SK-MEL-5 (cell line): ENCODE measurements around the gene BID. TPM values are rescaled to one million over a fixed set of nuclear protein-coding genes. Genes with fewer than 3 reads are reported as not detected.

Source experiments
- DNase-seq: peaks from one replicate; pipeline ENCODE4 v3.0.0-alpha.2; 2016; ENCODE audit warnings: low read depth, low spot score
- in situ Hi-C: cut with HindIII; loops from 2 replicates; pipeline ENCODE4 v1.10.0; 2016; ENCODE audit warnings: low sequenced_read_pairs, high pct_unique_total_duplicates, low pct_unique_long_range_greater_than_20kb
- polyA plus RNA-seq, 2 experiments: library from polyadenylated mRNA; depleted of rRNA; stranded (reverse); fragments of >200 nt; gene quantifications; 2 replicates each; pipeline ENCODE4 v1.2.3, GENCODE V29; 2015
- total RNA-seq: library from RNA; depleted of rRNA; stranded (reverse); fragments of >200 nt; shearing (Covaris generic); gene quantifications from 2 replicates; pipeline ENCODE4 v1.2.3, GENCODE V29; 2014; rRNA removed

BID gene
- total RNA-seq = 62.1 and 81.7 TPM in 2 replicates
- 97.0 and 98.0 TPM in 2 replicates for polyA plus RNA-seq (2015; cell fraction: cytosol; rRNA removed)
- 13.8 and 19.3 TPM in 2 replicates for polyA plus RNA-seq (2015; cell fraction: nucleus; rRNA removed)

DNA sequence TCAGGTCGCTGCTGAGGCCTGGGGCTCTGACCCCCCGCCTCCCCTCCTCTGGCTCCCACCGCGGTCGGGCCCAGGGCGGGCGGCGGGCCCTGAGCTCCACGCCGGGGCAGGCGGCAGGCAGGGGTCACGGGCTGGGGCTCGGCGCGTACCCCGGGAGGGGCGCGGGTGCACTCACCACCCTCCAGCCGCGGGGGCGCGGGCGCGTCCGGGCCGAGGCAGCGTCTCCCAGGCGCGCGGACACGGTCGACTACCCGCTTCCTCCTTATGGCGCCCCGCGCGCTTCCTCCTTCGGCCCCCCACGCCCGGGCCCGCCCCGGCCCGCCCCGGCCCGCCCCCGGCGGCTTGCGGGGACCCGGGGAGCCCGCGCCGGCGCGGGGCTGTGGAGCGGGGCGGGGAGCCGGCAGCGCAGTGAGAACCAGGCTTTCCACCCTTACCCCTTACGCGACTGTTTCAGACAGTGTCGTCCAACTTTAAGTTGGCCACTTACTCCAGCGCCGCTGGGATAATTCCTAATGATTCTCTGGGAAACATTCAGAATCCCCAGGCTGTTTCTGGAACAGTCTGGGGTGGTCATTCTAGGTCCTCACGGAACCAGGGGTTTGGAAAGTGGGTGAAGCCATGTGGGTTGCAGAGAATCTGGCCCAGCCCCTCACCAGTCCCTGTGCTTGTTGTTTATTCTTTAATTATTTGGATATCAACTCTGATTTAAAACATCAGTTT, at the start of gene BID:
TSS of gene BID (minus strand) at position 264 of the 720 bp plus-strand sequence. CDS start 24,353 bp downstream, outside the sequence.
- in situ Hi-C loops = no loop called here
- DNase-seq = no peak

DNA sequence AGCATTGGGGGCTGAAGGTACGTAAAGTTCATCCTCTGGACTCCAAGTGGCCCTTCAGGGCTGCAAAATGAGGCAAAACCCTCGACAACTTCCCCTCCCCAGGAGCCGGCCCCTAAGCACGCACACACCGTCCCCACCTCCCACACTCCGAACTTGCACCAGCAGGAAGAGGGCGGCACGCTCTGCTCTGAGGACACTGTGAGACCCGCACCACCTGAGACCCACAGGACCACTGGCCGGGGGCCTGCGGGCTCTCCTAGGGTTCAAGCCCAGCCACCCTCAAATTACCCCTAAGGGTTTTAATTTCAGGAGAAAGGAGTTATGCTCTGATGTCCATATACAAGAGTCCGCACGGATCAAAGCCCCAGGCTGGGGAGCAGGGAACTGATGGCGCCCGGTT, 49.7 kb upstream of the BID start:
- no peak for DNase-seq
- in situ Hi-C loops = no loop called here

DNA sequence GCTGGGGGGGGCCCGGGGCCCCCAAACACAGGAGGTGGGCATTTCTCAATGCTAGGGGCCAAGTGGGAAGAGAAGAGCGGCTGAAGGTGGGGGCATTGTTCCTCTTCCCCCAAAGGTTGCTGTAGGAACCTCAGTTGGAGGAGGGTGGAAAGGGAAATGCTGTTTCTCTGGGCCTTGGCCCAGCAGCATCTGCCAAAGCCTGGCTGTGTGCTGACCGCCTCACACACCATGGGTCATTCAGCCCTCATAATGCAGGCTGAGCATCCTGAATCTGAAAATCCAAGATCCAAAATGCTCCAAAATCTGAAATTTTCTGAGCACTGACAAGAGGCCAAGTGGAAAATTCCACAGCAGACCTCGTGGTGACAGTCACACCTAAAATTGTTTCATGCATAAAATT, 49.0 kb upstream of the BID start:
- in situ Hi-C loops = no loop called here
- DNase-seq = no peak

DNA sequence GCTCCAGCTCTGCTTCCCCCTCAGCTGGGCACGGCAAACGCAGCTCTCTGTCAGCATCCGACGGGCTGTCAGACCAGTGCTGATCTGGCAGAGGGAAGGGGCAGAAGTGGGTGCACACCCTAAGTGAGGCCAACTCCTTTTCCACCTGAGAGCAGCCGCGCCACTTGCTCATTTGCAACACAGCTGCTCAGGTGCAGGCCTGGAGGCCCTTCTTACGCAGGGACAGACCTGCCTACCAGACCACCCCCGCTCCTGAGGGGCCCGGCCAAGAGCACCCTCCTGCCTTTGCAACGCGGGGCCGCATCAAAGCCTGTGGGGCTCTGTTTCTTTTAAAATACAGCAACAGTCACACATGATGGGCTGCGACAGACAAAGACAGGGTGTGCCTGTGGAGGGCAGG, 47.8 kb upstream of the BID start:
- in situ Hi-C loops = no loop called here
- DNase-seq = no peak

DNA sequence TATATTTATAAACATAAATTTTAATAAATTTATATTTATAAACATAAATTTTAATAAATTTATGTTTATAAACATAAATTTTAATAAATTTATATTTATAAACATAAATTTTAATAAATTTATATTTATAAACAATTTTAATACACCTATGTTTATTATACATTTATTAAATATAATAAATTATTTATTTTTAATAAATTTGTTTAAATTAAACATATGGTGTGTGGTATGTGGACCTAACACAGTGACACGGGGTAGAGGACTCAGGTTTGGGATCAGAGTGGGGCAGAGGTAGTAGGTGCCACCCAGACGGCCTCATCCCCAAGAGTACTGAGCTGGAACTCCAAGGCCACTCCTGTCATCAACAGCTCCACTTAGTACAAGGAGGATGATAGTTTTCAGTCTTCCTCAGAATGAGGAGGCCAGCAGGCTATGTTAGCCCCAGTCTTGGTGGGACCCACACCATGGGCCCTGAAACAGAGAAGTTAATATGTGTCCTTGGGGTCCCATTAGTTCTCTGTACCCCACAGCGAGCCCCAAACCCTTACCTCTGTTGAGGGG, 46.7 kb upstream of the BID start:
- in situ Hi-C loops = no loop called here
- DNase-seq = no peak

DNA sequence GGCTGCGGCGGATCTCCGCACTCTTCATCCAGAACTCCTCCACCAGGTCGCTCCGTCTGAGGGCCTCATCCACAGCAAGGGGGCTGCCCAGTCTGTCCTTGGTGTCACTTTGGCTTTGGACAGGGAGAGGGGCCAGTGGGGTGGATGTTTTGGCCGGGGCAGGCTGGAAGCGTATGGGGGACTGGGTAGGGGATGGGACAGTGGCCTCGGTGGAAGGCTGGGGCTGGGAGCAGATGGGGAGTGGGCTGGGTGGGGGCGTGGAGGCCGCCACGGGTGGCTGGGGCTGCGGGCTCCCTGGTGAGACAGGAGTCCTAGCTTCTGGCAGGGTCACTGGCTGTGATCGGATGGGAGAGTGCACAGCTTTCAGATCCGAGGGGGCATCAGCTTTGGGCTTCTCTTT, 44.4 kb upstream of the BID start:
- in situ Hi-C loops = no loop called here
- no peak for DNase-seq

DNA sequence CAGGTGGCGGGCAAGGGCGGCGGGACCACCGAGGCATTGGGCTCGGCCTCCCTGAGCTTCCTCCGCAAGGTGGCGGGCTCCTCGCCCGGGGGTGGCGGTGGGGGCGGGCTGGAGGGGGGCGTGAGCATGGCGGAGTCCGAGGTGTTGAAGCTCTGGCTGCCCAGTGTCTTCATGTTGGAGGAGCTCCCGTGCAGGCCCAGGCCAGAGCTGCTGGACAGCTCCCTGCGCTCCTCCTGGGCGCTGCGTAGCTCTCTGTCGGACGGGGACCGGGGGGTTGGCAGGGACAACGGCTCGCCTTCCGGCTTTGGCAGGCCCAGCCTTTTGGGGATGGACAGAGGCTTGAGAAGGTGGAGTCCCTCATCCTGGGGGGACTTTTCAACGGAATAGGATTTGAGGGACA, 43.9 kb upstream of the BID start:
- in situ Hi-C loops = no loop called here
- DNase-seq = no peak

DNA sequence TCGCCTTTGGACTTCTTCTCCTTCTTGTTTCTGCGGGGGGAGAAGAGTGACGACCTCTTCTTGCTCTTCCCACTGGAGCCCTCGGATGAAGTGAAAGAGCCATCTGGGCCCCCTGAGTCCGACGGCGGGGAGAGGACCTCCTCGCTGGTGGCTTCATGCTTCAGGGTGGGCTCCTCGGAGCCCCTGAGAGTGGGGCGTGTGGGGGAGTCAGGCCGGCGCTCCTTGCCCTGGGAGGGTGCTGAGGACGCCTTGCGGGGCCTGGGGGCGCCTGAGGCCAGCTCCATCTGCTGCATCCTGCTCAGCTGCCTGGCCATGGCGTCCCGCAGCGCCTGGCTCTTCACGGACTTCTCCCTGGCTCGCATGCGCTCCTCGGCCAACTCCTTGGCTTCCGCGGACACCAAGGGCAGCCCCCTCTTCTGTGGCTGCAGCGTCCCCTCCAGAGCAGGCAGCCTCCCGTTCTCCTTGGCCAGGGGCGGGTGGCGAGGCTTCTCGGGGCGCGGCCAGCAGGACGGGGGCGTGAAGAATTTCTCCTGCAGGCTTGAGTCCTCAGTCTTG, 43.3 kb upstream of the BID start:
- no peak for DNase-seq
- in situ Hi-C loops = no loop called here

DNA sequence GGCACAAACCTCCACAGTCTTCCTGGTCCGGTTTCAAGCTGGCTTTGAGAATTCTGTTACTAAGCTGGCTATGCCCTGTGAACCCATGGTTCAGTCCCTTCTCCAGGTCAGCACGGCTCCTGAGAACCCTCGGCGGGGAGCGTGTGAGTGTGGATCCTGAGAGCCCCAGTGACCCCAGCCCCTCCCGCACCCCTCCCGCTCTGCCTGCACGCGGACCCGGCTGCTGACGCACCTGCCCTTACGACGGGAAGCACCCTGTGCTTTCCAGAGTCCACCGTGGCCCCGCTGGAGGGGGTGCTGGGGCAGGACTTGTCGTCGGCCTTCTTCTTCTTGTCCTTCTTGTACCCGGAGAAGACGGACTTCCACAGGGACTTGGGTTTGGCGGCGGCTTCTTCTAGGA, 42.8 kb upstream of the BID start:
- in situ Hi-C loops = no loop called here
- no peak for DNase-seq

DNA sequence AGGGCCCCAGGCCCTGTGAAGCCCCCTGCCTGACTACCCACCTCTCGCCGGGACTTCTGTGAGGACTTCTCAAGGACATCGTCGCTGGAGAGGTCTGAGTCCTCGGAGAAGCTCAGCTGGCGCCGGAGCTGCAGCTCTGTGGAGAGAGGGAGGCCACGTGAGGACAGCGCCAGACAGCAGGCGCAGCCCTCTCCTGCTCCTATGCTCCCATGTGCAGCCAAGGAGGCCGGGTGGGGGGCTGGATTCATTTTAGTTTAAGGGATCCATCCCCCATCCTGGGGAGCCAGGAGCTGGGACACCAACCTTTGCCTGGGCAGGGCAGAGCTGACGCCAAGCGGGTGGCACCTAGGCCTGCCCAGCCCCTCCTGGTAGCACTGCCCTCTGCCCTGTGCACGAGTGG, 42.4 kb upstream of the BID start:
- DNase-seq = no peak
- in situ Hi-C loops = no loop called here

DNA sequence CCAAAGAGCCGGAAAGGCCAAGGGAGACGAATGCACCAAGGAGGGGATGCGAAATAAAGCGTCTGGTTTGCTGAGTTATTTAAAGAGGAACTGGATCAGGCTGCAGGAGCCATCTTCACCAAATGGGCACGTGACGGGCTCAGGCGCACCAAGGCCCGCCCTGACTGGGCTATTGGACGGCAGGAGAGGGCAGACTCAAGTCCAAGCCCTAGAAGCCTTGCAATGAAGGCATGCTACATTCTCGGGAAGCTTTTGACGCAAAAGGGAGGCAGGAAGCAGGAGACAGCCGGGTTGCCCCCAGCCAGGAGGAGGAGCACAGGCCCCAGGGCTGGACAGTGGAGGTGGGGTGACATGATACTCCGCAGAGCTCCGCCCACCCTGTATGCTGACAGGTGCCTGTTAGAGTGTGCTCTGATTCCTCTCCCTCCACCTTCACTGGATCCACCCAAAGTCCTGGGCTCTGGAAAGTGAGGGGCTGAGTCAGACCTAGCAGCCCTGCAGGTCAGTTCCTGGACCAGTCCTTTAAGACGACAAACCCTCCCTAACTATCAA, 41.5 kb upstream of the BID start:
- in situ Hi-C loops = no loop called here
- DNase-seq = no peak

DNA sequence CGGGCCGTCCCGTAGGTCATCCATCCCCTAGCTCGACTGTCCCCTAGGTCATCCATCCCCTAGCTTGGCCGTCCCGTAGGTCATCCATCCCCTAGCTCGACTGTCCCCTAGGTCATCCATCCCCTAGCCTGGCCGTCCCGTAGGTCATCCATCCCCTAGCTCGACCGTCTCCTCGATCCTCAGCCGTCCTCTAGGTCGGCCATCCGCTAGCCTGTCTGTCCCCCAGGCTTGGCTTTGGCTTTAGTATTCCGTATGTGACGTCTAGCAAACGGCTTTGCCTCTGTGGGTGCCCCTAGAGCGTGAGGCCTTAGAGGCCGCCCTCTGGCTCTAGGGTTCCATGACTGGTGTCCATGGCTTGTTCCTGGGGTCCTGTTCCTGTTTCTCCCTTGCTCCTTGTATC, 40.6 kb upstream of the BID start:
- no peak for DNase-seq
- in situ Hi-C loops = no loop called here

DNA sequence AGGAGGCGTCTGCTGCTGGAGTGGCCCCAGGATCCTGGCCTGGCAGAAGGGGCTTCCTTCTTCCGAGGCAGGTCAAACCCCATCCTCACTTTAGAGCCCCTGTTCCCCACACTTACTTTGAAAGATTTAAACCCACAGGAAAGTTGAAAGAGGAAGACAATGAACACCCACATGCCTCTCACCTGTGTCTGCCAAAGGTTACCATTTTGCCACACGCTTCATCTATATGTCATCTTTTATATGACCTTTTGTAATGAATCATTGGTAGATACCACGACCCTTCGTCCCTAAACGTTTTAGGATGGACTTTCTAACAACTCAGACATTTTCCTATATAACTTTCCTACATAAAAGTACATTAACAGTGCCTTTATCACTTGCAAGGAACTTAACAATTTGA, 39.8 kb upstream of the BID start:
- in situ Hi-C loops = no loop called here
- DNase-seq = no peak

DNA sequence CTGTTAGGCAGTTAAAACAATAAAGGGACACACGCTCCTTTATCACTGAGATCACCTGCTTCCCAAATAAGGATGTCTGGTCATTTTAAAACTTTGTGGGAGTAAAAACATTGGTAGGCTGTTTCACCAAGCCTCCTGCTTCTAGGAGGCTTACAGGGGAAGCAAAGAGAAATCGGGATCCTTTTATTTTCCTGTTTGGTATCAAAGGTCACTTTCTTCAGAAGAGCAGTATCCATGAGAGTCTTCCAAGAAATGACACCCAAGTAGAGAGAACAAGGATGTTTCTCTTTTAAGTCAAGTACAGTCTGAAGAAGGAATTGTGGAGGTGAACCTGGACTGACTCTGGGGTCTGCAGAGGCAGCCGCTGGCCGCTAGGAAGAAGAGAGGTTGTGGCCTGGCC, 36.9 kb upstream of the BID start:
- in situ Hi-C loops = no loop called here
- DNase-seq = no peak

DNA sequence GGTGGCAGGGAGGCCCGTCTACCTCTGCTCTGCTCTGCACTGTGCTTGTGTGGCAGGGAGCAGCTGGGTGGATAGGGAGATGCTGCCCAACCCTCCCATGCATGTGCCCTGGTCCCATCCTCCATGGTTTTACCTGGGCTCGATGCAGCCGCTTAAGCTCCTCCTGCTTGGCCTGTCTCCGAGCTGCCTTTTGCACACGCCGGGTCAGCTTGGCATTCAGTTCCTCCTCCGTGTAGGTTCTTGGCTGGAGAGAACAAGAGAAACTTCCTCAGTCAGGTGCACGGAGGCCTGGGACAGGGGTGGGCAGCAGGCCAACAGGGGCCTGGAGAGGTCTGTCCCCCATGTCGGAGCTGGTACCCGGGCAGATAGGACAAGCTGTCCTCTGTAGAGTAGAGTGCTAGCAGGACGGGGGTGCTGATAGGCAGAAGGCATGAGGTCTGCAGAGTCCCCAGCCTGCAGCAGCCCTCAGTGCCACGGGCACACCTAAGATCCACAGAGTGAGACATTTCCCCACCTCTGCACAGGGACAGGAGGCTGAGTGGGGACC, 36.4 kb upstream of the BID start:
- no peak for DNase-seq

DNA sequence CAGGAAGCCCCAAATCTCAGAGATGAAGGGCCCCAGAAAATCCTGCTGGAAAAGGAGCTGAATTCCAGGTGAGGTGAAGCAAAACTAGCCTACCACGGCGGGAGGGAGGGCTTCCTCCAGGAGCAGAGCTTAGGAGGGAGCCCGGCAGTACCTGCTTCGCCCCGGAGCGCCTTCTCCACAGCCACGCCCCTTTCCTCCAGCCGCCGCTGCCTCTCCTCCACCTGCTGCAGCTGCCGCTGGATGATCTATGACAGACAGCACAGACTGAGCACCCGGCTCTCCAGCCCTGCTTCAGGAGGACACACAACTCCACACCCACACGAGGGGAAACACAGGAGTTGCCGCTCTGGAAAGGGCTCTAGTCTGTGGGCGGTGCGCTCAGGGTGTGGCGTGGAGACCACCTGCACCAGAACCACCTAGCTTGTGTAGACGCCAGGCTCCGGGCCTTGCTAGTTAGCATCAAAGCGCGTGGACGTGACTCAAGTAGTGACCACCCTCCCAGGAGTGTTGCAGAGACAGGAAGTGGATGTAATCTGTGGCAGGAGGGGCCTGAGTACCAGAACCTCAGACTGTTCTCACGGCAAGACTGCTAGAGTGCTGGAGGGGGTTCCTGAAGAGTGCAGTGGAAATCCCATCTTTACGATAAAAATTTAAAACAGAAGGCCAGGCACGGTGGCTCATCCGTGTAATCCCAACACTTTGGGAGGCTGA, 34.6 kb upstream of the BID start:
- DNase-seq = no peak
- in situ Hi-C loops = no loop called here

More for the DNA sequence above, 36.4 kb upstream of the BID start:
- in situ Hi-C loops = no loop called here

DNA sequence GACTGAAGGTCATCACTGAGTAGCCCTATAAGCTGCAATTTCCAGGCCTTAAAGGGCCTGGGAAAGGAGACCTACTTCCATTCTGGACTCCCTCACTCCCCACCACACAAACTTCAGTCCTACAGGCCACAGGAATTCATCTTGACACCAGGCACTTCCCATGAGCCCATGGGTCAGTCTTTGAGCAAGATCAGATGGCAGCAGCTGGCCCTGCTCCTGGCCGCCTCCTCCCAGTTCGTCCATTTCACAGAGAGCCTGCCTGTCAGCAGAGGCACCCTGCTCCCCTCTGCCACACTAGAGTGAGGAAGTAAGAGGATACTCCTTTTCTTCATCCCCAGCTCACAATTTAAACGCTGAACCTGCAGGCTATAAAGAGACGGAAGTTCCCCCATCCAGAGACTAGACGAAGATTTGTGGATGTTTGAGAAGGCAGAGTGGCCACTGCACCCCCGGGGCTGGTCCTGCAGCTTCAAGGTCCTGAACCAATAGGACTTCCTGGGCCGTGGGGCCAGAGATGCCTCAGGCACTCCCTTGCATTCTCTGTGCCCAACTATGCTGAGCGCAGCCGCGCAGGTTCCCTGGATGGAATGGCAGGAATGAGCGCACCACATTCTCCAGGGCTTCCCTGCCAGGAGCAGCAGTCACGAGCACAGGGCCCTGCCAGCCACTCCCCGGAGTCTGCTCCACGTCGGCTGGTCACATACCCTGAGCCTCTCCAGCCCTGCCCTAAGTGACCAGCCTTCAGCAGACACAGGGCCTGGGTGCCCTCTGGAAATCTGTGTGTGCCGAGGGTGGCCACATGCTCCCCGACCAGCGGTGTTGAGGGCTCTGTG, 33.5 kb upstream of the BID start:
- no peak for DNase-seq
- in situ Hi-C loops = no loop called here
